HUES6 (cell line): ENCODE data around the gene ALX4.

Experiments used
- H3K27ac ChIP-seq: 2 replicates; pipeline ENCODE4 v1.7.0; 2013; ENCODE audit warnings: low read depth, mild to moderate bottlenecking, low read length, inconsistent platforms
- H3K27me3 ChIP-seq: 2 replicates; pipeline ENCODE4 v1.6.1; 2013; ENCODE audit warnings: low read length; ENCODE audit not compliant: control insufficient read depth, insufficient read depth
- H3K36me3 ChIP-seq: 2 replicates; pipeline ENCODE4 v1.6.1; 2013; ENCODE audit warnings: low read length; ENCODE audit not compliant: control insufficient read depth, insufficient read depth
- H3K4me1 ChIP-seq: 2 replicates; pipeline ENCODE4 v1.6.1; 2013; ENCODE audit warnings: low read length; ENCODE audit not compliant: control insufficient read depth, insufficient read depth
- H3K4me3 ChIP-seq: 2 replicates; pipeline ENCODE4 v1.5.1; 2013; ENCODE audit warnings: low read depth, low read length
- H3K9ac ChIP-seq: one replicate; pipeline ENCODE4 v1.6.1; 2013; ENCODE audit warnings: mild to moderate bottlenecking, low read length
- H3K9me3 ChIP-seq: 2 replicates; pipeline ENCODE4 v1.6.1; 2013; ENCODE audit warnings: low read depth, low read length; ENCODE audit not compliant: control insufficient read depth, insufficient read depth

ALX4 gene

GRCh38 chr11:44237156-44237555 is 72.8 kb downstream of the ALX4 start:
- H3K4me1 ChIP-seq: peaks cover 4% of the 10 kb centered on the region; the same call in 1 of the 2 replicates
- no peak overlapping the region for H3K4me3 ChIP-seq
- no peak overlapping the region for H3K27ac ChIP-seq
- no peak overlapping the region for H3K9ac ChIP-seq
- no peaks in the 10 kb centered on the region for H3K9me3 ChIP-seq
- H3K27me3 ChIP-seq: no peaks in the 10 kb centered on the region
- H3K36me3 ChIP-seq: peaks cover 6% of the 10 kb centered on the region

GRCh38 chr11:44236296-44236695 is 73.6 kb downstream of the ALX4 start:
- peaks cover 6% of the 10 kb centered on the region for H3K36me3 ChIP-seq
- no peak overlapping the region for H3K9ac ChIP-seq
- H3K27me3 ChIP-seq: no peaks in the 10 kb centered on the region
- no peaks in the 10 kb centered on the region for H3K9me3 ChIP-seq
- no peak overlapping the region for H3K27ac ChIP-seq
- H3K4me1 ChIP-seq: no peaks in the 10 kb centered on the region
- H3K4me3 ChIP-seq: no peak overlapping the region

- Histone ChIP-seq H3K4me3 (no peak overlapping the region), H3K9ac (no peak overlapping the region), H3K4me1 (no peaks in the 10 kb centered on the region), H3K27me3 (no peaks in the 10 kb centered on the region), H3K27ac (no peak overlapping the region), H3K9me3 (no peaks in the 10 kb centered on the region), H3K36me3 (peaks cover 6% of the 10 kb centered on the region)
Observed at GRCh38 chr11:44235765-44236201, 74.2 kb downstream of the ALX4 start.

- H3K27ac ChIP-seq: no peak overlapping the region
- no peaks in the 10 kb centered on the region for H3K9me3 ChIP-seq
- no peaks in the 10 kb centered on the region for H3K27me3 ChIP-seq
- H3K36me3 ChIP-seq: no peaks in the 10 kb centered on the region
- H3K4me1 ChIP-seq: no peaks in the 10 kb centered on the region
- no peak overlapping the region for H3K4me3 ChIP-seq
- no peak overlapping the region for H3K9ac ChIP-seq
Observed at GRCh38 chr11:44229624-44230023, 80.3 kb downstream of the ALX4 start.

- Histone ChIP-seq H3K27ac (no peak overlapping the region), H3K4me1 (no peaks in the 10 kb centered on the region), H3K9me3 (no peaks in the 10 kb centered on the region), H3K9ac (no peak overlapping the region), H3K4me3 (no peak overlapping the region), H3K36me3 (no peaks in the 10 kb centered on the region), H3K27me3 (no peaks in the 10 kb centered on the region)
Observed at GRCh38 chr11:44229098-44229497, 80.8 kb downstream of the ALX4 start.

GRCh38 chr11:44228379-44228778 is 81.6 kb downstream of the ALX4 start:
- Histone ChIP-seq H3K36me3 (no peaks in the 10 kb centered on the region), H3K27me3 (no peaks in the 10 kb centered on the region), H3K9ac (no peak overlapping the region), H3K9me3 (no peaks in the 10 kb centered on the region), H3K4me1 (no peaks in the 10 kb centered on the region), H3K27ac (no peak overlapping the region), H3K4me3 (no peak overlapping the region)

- Histone ChIP-seq H3K36me3 (no peaks in the 10 kb centered on the region), H3K4me1 (no peaks in the 10 kb centered on the region), H3K4me3 (no peak overlapping the region), H3K9ac (no peak overlapping the region), H3K27me3 (no peaks in the 10 kb centered on the region), H3K27ac (no peak overlapping the region), H3K9me3 (no peaks in the 10 kb centered on the region)
Observed at GRCh38 chr11:44226945-44227344, 83.0 kb downstream of the ALX4 start.

- H3K27me3 ChIP-seq: no peaks in the 10 kb centered on the region
- H3K9me3 ChIP-seq: no peaks in the 10 kb centered on the region
- H3K4me3 ChIP-seq: no peak overlapping the region
- no peaks in the 10 kb centered on the region for H3K36me3 ChIP-seq
- H3K27ac ChIP-seq: no peak overlapping the region
- no peak overlapping the region for H3K9ac ChIP-seq
- H3K4me1 ChIP-seq: no peaks in the 10 kb centered on the region
Observed at GRCh38 chr11:44226490-44226889, 83.4 kb downstream of the ALX4 start.

- no peaks in the 10 kb centered on the region for H3K9me3 ChIP-seq
- H3K9ac ChIP-seq: no peak overlapping the region
- H3K4me3 ChIP-seq: no peak overlapping the region
- no peaks in the 10 kb centered on the region for H3K27me3 ChIP-seq
- H3K4me1 ChIP-seq: no peaks in the 10 kb centered on the region
- H3K27ac ChIP-seq: no peak overlapping the region
- H3K36me3 ChIP-seq: no peaks in the 10 kb centered on the region
Observed at GRCh38 chr11:44224867-44225501, 85.0 kb downstream of the ALX4 start.

- H3K36me3 ChIP-seq: no peaks in the 10 kb centered on the region
- H3K27ac ChIP-seq: no peak overlapping the region
- H3K27me3 ChIP-seq: no peaks in the 10 kb centered on the region
- H3K9ac ChIP-seq: no peak overlapping the region
- no peaks in the 10 kb centered on the region for H3K4me1 ChIP-seq
- no peak overlapping the region for H3K4me3 ChIP-seq
- no peaks in the 10 kb centered on the region for H3K9me3 ChIP-seq
Observed at GRCh38 chr11:44223238-44223637, 86.7 kb downstream of the ALX4 start.

GRCh38 chr11:44221992-44222391 is 87.9 kb downstream of the ALX4 start:
- no peak overlapping the region for H3K4me3 ChIP-seq
- no peaks in the 10 kb centered on the region for H3K27me3 ChIP-seq
- H3K9me3 ChIP-seq: no peaks in the 10 kb centered on the region
- no peaks in the 10 kb centered on the region for H3K4me1 ChIP-seq
- H3K36me3 ChIP-seq: no peaks in the 10 kb centered on the region
- no peak overlapping the region for H3K27ac ChIP-seq
- no peak overlapping the region for H3K9ac ChIP-seq

GRCh38 chr11:44221456-44221855 is 88.5 kb downstream of the ALX4 start:
- Histone ChIP-seq H3K4me1 (no peaks in the 10 kb centered on the region), H3K9ac (no peak overlapping the region), H3K4me3 (no peak overlapping the region), H3K9me3 (no peaks in the 10 kb centered on the region), H3K36me3 (no peaks in the 10 kb centered on the region), H3K27me3 (no peaks in the 10 kb centered on the region), H3K27ac (no peak overlapping the region)
